Measurements from ENCODE around the gene TACR1. TPM values are rescaled to one million over a fixed set of nuclear protein-coding genes. Genes with fewer than 3 reads are reported as not detected.

Gene TACR1
- total and polyA plus RNA-seq, 2 of the 4 experiments (the other 2 are of a cell fraction), result under 0.01 to 0.09 TPM

DNA sequence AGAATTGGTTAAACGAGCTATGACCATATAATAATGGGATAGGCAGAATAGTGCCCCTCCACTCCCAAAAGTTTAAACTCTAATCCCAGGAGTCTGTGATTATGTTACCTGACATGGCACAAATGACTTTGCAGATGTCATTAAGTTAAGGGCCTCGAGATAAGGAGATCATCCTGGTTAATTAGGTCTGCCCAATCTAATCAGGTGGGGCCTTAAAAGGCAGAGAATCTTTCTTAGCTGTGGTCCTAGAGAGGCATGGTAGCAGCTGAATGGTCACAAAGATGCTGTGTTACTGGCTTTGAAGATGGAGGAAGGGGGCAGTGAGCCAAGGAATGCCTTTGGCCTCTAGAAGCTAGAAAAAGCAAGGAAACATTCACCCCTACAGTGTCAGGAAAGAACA lies 31.1 kb downstream of the TACR1 start:
- Histone ChIP-seq H3K23ac (ENCODE audit: low read depth, low read length) (no peak overlapping the region), H3K79me1 (ENCODE audit: low read depth in 1 of 2, low read length in 2 of 2) (no peaks in the 10 kb centered on the region), H3K4me3 (ENCODE audit: insufficient read depth, low read depth, low read length) (no peak overlapping the region), H3K9me1 (ENCODE audit: insufficient read depth, low read length) (no peaks in the 10 kb centered on the region), H2AK9ac (replicated peaks; ENCODE audit: low read depth, low read length, poor library complexity) (no peak overlapping the region), H2BK15ac (ENCODE audit: low read depth, low read length) (no peak overlapping the region), H4K91ac (ENCODE audit: insufficient read depth, low read depth, low read length) (no peak overlapping the region), H3K56ac (ENCODE audit: extremely low read depth, insufficient read depth, low read length) (no peak overlapping the region), H3K4me1 (ENCODE audit: control insufficient read depth, insufficient read depth, low read length) (no peaks in the 10 kb centered on the region), H3K9ac (ENCODE audit: low read depth, low read length) (no peak overlapping the region), H3K36me3 (ENCODE audit: control insufficient read depth, insufficient read depth, low read length) (no peaks in the 10 kb centered on the region), H3K18ac (ENCODE audit: low read depth, low read length) (no peak overlapping the region), H2BK20ac (ENCODE audit: low read depth, low read length) (no peak overlapping the region), H2AFZ (replicated peaks; ENCODE audit: low read length, poor library complexity) (no peak overlapping the region), H2AK5ac (ENCODE audit: low read depth, low read length) (no peak overlapping the region), H4K8ac (ENCODE audit: low read depth in 2 of 2, low read length in 2 of 2) (no peak overlapping the region), H3K14ac (replicated peaks; ENCODE audit: low read depth, low read length) (no peak overlapping the region), H3K4me2 (ENCODE audit: low read depth, low read length) (no peak overlapping the region), H2BK120ac (ENCODE audit: low read depth, low read length) (no peak overlapping the region), H3K27me3 (ENCODE audit: control insufficient read depth, insufficient read depth, low read length) (peaks cover 3% of the 10 kb centered on the region), H4K20me1 (ENCODE audit: insufficient read depth, low read length) (no peaks in the 10 kb centered on the region), H3K4ac (ENCODE audit: low read depth, low read length) (no peak overlapping the region), H3K9me3 (ENCODE audit: control insufficient read depth, insufficient read depth, low read length) (no peaks in the 10 kb centered on the region), H3K27ac (ENCODE audit: insufficient read depth, low read length) (no peak overlapping the region), H2BK5ac (ENCODE audit: low read depth, low read length, poor library complexity, severe bottlenecking) (no peak overlapping the region), H4K5ac (ENCODE audit: low read depth, low read length) (no peak overlapping the region)
- WGBS, 2 experiments (ENCODE audit: extremely low coverage in 2 of 2, insufficient read length in 1 of 2), result no CpG with 5 or more reads among the region's 2 CpGs
- CTCF ChIA-PET, result no interaction called here
- in situ Hi-C loops (cut with MboI; ENCODE audit: low sequenced_read_pairs), result no loop called here
- DNase-seq, result no peak
- TF ChIP-seq NFE2L2 (IDR thresholded peaks at IDR 0.05; ENCODE audit: low read depth, low read length) (no peak), POLR2A (IDR thresholded peaks at IDR 0.05; ENCODE audit: low read depth, low read length) (no peak), RFX5 (IDR thresholded peaks at IDR 0.05; ENCODE audit: low read depth, low read length) (no peak), RCOR1 (IDR thresholded peaks at IDR 0.05; ENCODE audit: insufficient replicate concordance, low read length) (no peak), RAD21 (IDR thresholded peaks at IDR 0.05; ENCODE audit: low read length) (no peak), MAFK (IDR thresholded peaks at IDR 0.05; ENCODE audit: low read depth, low read length) (no peak), MAZ (IDR thresholded peaks at IDR 0.05; ENCODE audit: borderline replicate concordance, low read depth, low read length) (no peak), CEBPB (IDR thresholded peaks at IDR 0.05; ENCODE audit: low read depth, low read length) (no peak), MXI1 (IDR thresholded peaks at IDR 0.05; ENCODE audit: borderline replicate concordance, low read depth, low read length) (no peak), FOS (IDR thresholded peaks at IDR 0.05; ENCODE audit: low read depth, low read length) (no peak)
- TF ChIP-seq, protein P1, sequence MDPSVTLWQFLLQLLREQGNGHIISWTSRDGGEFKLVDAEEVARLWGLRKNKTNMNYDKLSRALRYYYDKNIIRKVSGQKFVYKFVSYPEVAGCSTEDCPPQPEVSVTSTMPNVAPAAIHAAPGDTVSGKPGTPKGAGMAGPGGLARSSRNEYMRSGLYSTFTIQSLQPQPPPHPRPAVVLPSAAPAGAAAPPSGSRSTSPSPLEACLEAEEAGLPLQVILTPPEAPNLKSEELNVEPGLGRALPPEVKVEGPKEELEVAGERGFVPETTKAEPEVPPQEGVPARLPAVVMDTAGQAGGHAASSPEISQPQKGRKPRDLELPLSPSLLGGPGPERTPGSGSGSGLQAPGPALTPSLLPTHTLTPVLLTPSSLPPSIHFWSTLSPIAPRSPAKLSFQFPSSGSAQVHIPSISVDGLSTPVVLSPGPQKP (IDR thresholded peaks at IDR 0.05; ENCODE audit: borderline replicate concordance, low read depth, low read length), result no peak
- no peak for ATAC-seq (ENCODE audit: low read depth)
- dilution Hi-C loops (cut with HindIII; ENCODE audit: low sequenced_read_pairs, unreplicated experiment), result no loop called here
- intact Hi-C loops (cut with micrococcal nuclease), result no loop called here
- BruUV-seq (replicated peaks), result no TSS peak
- POLR2A ChIA-PET (ENCODE audit: unreplicated experiment), result no interaction called here
